ENCODE data around the gene ELMO1. TPM values are rescaled to one million over a fixed set of nuclear protein-coding genes. Genes with fewer than 3 reads are reported as not detected.

The ELMO1 gene
- total and polyA plus RNA-seq, 4 donors = 29.2 to 98.3 (median 86.8) TPM

DNA sequence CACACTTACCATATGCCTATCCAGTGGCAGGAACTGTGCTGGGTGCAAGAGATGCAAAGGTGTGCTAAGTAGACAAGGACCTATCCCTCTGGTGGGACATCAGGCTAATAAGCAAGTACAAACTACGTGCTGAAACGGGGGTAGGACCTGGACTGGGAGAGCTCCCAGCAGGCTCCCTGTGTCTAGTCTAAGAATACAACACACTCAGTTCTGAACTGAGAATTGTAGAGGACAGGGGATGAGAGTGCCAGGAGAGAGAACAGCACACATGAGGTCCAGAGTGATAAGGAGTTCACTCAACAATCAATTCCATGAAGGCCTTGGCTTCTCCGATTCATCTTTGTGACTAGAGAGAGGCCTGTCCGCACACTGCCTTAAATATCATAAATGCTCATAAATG lies 253.7 kb downstream of the ELMO1 start:
- Histone ChIP-seq H3K4me3 (ENCODE audit: low read depth, low read length) (no peak overlapping the region), H3K27ac (ENCODE audit: low read depth, low read length) (no peak overlapping the region), H3K9me3 (ENCODE audit: control insufficient read depth, insufficient read depth, low read length) (no peaks in the 10 kb centered on the region), H3K27me3 (ENCODE audit: control insufficient read depth, insufficient read depth, low read length) (no peaks in the 10 kb centered on the region), H3K36me3 (ENCODE audit: control insufficient read depth, insufficient read depth, low read length) (no peaks in the 10 kb centered on the region), H3K4me1 (ENCODE audit: control insufficient read depth, insufficient read depth, low read length) (peaks cover 16% of the 10 kb centered on the region)
- DNase-seq (ENCODE audit: low read depth in 4 of 6, low spot score in 6 of 6) = no peak
- 100% methylated on average over 2 of the region's 4 CpGs for WGBS (ENCODE audit: insufficient coverage)

DNA sequence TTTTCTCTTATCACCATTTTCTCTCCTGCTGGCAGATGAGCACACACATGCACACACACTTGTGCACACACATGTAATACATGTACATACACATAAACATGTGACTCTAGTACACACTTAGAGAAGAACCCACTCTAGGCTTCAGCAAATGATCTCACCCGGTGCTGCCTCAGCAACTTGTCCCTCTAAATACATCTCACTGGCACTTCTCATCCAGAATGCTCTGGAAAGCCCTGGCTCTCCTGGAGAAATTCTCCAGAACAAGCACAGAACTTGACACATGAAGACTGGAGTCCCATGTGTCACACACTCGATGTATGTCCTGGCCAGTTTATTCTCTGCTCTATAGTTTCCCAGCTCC lies 254.9 kb downstream of the ELMO1 start:
- H3K36me3 ChIP-seq (ENCODE audit: control insufficient read depth, insufficient read depth, low read length) = no peaks in the 10 kb centered on the region
- 87% methylated on average over 2 of the region's 2 CpGs for WGBS (ENCODE audit: insufficient coverage)
- H3K4me1 ChIP-seq (ENCODE audit: control insufficient read depth, insufficient read depth, low read length) = peaks cover 16% of the 10 kb centered on the region
- H3K9me3 ChIP-seq (ENCODE audit: control insufficient read depth, insufficient read depth, low read length) = no peaks in the 10 kb centered on the region
- H3K27ac ChIP-seq (ENCODE audit: low read depth, low read length) = no peak overlapping the region
- no peak for DNase-seq (ENCODE audit: low read depth in 4 of 6, low spot score in 6 of 6)
- no peaks in the 10 kb centered on the region for H3K27me3 ChIP-seq (ENCODE audit: control insufficient read depth, insufficient read depth, low read length)
- H3K4me3 ChIP-seq (ENCODE audit: low read depth, low read length) = no peak overlapping the region

DNA sequence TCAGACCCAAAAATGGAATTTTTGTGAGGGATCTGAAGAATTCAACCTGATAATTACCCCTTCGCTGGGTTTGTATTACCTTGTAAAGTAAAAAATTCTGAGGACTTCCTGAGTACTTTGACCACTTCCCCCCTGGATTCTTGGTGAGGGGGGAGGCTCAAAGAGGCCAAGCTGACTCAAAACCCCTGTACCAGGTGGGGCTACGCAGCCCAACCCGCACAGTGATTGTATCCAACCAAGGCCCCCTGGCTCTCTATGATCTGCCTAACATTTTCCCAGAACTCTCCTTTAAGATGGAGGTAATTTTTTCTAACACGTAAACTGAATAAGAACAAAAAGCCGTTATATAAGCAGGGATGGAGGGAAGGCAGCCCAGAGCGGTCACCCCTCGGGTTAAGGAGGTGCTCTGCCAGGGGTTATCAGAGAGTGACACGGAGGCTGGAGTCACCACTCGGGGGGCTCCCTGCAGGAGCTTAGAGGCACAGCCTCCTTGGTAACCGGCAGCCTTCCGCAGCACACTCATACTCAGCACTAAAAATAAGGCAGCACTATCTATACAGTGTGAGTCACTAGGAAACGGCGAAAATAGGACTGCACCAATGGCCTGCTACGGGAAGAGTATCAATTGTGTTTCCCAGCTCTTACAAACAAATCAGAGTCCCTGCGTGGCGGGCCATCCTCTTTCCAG lies 255.4 kb downstream of the ELMO1 start:
- DNase-seq (ENCODE audit: low read depth in 4 of 6, low spot score in 6 of 6) = no peak

DNA sequence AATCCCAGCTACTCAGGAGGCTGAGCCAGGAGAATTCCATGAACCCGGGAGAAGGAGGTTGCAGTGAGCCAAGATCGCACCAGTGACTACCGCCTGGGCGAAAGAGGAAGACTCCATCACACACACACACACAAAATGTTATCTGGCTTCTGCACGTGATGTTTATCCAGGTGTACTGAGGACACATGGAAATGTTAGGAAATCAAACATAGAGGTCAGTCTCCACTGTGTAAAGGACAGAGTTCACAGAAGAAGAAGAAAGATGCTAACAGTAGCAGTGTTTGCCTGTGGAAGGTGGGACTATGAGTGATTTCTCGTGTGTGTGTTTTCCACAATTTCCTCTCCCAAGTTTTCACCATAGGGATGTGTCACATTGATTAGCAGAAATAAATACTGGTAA lies 256.9 kb downstream of the ELMO1 start:
- H3K27me3 ChIP-seq (ENCODE audit: control insufficient read depth, insufficient read depth, low read length) = no peaks in the 10 kb centered on the region
- no peaks in the 10 kb centered on the region for H3K36me3 ChIP-seq (ENCODE audit: control insufficient read depth, insufficient read depth, low read length)
- H3K4me1 ChIP-seq (ENCODE audit: control insufficient read depth, insufficient read depth, low read length) = peaks cover 2% of the 10 kb centered on the region
- H3K9me3 ChIP-seq (ENCODE audit: control insufficient read depth, insufficient read depth, low read length) = no peaks in the 10 kb centered on the region
- WGBS (ENCODE audit: insufficient coverage) = 83% methylated on average over 1 of the region's 6 CpGs
- H3K27ac ChIP-seq (ENCODE audit: low read depth, low read length) = no peak overlapping the region
- no peak overlapping the region for H3K4me3 ChIP-seq (ENCODE audit: low read depth, low read length)
- DNase-seq (ENCODE audit: low read depth in 4 of 6, low spot score in 6 of 6) = no peak

More for the DNA sequence above, 255.4 kb downstream of the ELMO1 start:
- Histone ChIP-seq H3K36me3 (ENCODE audit: control insufficient read depth, insufficient read depth, low read length) (no peaks in the 10 kb centered on the region), H3K27ac (ENCODE audit: low read depth, low read length) (no peak overlapping the region), H3K27me3 (ENCODE audit: control insufficient read depth, insufficient read depth, low read length) (no peaks in the 10 kb centered on the region), H3K9me3 (ENCODE audit: control insufficient read depth, insufficient read depth, low read length) (no peaks in the 10 kb centered on the region), H3K4me3 (ENCODE audit: low read depth, low read length) (no peak overlapping the region), H3K4me1 (ENCODE audit: control insufficient read depth, insufficient read depth, low read length) (peaks cover 11% of the 10 kb centered on the region)
- 79% methylated on average over 8 of the region's 16 CpGs for whole genome bisulfite sequencing (ENCODE audit: insufficient coverage)

DNA sequence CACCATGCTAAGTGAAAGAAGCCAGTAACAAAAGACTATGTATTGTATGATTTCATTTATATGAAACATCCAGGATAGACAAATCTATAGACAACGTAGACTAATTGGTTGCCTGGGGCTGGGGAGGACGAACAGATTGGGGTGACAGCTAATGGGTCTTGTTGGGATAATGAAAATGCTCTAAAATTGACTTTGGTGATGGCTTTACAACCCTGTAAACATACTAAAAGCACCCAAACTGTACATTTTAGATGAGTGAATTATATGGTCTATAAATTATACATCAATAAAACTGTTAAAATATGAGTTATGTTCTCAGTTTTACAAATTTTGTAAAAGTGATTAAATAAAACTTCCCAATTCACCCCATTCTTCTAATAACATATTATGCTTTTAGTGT lies 261.5 kb downstream of the ELMO1 start:
- WGBS (ENCODE audit: insufficient coverage) = no CpG with 5 or more reads among the region's 2 CpGs
- DNase-seq (ENCODE audit: low read depth in 4 of 6, low spot score in 6 of 6) = no peak
- H3K4me3 ChIP-seq (ENCODE audit: low read depth, low read length) = no peak overlapping the region
- peaks cover 2% of the 10 kb centered on the region for H3K4me1 ChIP-seq (ENCODE audit: control insufficient read depth, insufficient read depth, low read length)
- no peaks in the 10 kb centered on the region for H3K27me3 ChIP-seq (ENCODE audit: control insufficient read depth, insufficient read depth, low read length)
- H3K36me3 ChIP-seq (ENCODE audit: control insufficient read depth, insufficient read depth, low read length) = no peaks in the 10 kb centered on the region
- H3K27ac ChIP-seq (ENCODE audit: low read depth, low read length) = no peak overlapping the region
- no peaks in the 10 kb centered on the region for H3K9me3 ChIP-seq (ENCODE audit: control insufficient read depth, insufficient read depth, low read length)

DNA sequence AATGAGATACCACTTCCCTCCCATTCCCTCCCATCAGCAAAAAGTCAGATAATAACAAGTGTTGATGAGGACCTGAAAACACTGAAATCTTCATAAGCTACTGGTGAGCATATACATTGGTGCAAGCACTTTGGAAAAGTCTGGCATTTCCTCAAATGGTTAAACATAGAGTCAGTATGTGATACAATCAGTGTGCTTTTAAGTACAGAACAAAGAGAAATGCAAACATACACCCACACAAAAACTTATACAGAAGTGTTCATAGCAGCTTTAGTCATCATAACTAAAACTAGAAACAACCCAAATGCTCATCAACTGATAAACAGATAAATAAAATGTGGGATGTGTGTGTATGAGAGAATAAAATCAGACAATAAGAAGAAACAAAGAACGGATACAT lies 261.9 kb downstream of the ELMO1 start:
- no peaks in the 10 kb centered on the region for H3K9me3 ChIP-seq (ENCODE audit: control insufficient read depth, insufficient read depth, low read length)
- no CpG with 5 or more reads among the region's 1 CpG for WGBS (ENCODE audit: insufficient coverage)
- H3K36me3 ChIP-seq (ENCODE audit: control insufficient read depth, insufficient read depth, low read length) = no peaks in the 10 kb centered on the region
- no peak for DNase-seq (ENCODE audit: low read depth in 4 of 6, low spot score in 6 of 6)
- no peaks in the 10 kb centered on the region for H3K27me3 ChIP-seq (ENCODE audit: control insufficient read depth, insufficient read depth, low read length)
- peaks cover 3% of the 10 kb centered on the region for H3K4me1 ChIP-seq (ENCODE audit: control insufficient read depth, insufficient read depth, low read length)
- H3K4me3 ChIP-seq (ENCODE audit: low read depth, low read length) = no peak overlapping the region
- H3K27ac ChIP-seq (ENCODE audit: low read depth, low read length) = no peak overlapping the region

DNA sequence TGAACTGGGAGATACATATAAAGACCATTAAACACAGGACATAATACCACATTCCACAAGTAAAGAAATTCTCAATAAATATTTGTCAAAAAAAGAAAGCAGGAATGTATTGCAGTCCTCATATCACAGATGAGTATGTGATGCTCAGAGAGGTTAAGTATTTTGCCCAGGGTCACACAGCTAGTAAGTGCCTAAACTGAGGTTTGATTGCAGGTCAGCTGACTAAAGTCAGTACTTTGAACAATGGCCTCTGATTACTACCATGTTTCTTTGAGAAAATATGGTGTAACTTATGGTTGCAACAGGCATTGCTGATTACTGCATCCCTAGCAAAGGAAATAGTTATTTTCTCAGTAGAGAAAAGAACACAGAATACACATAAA lies 267.1 kb downstream of the ELMO1 start:
- H3K27ac ChIP-seq (ENCODE audit: low read depth, low read length) = no peak overlapping the region
- no peak overlapping the region for H3K4me3 ChIP-seq (ENCODE audit: low read depth, low read length)
- H3K36me3 ChIP-seq (ENCODE audit: control insufficient read depth, insufficient read depth, low read length) = no peaks in the 10 kb centered on the region
- DNase-seq (ENCODE audit: low read depth in 4 of 6, low spot score in 6 of 6) = no peak
- no peaks in the 10 kb centered on the region for H3K27me3 ChIP-seq (ENCODE audit: control insufficient read depth, insufficient read depth, low read length)
- no peaks in the 10 kb centered on the region for H3K9me3 ChIP-seq (ENCODE audit: control insufficient read depth, insufficient read depth, low read length)
- peaks cover 3% of the 10 kb centered on the region for H3K4me1 ChIP-seq (ENCODE audit: control insufficient read depth, insufficient read depth, low read length)

DNA sequence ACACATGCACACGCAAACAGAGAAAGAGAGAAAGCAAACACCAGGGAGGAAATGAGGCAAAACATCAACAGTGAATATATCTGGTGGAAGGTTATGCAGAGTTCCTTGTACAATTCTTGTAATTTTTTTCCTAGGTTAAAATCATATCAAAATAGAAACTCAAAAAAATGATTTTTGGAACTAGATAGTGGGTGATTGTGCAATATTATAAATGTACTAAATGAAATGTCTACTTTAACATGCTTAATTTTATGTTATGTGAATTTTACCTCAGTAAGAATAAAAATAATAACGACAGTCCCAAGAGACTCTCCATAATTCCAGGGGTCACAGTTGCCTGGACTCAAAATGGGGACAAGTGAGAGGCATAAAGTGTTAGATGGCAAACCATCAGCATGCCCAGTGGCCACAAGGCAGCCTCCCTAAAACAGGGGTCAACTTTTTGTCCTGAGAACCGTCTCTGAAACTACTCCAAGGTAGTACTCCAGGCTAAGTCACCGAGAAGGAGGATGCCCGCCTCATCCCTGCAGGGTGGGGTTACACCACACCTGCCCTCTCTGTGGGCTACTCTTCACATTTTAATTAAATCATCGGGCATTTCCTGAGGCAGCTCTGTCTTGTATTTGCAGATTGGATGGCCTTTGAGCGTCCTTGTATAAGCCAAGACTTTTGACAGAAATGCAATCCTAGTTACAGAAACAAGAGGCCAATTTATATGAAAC lies 267.7 kb downstream of the ELMO1 start:
- no peak for DNase-seq (ENCODE audit: low read depth in 4 of 6, low spot score in 6 of 6)
- no peaks in the 10 kb centered on the region for H3K27me3 ChIP-seq (ENCODE audit: control insufficient read depth, insufficient read depth, low read length)

DNA sequence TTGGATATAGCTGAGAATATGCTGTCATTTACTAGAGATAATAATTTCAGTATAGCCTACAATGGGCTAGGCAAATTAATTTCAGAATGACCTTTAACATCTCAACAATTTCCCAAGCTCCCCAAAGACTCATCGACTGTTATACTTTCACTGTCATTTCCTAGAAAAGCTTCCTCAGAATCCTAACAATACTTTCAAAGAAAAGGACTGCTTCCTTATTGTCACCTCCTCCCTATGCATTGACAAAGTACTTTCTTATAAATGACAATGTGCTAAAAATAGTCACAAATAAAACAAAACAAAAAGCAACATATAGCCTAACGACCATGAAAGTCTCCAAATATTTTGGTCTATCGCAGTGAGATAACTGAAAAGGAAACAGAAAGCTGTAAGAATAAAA lies 272.6 kb downstream of the ELMO1 start:
- Histone ChIP-seq H3K36me3 (ENCODE audit: control insufficient read depth, insufficient read depth, low read length) (no peaks in the 10 kb centered on the region), H3K27ac (ENCODE audit: low read depth, low read length) (no peak overlapping the region), H3K9me3 (ENCODE audit: control insufficient read depth, insufficient read depth, low read length) (no peaks in the 10 kb centered on the region), H3K27me3 (ENCODE audit: control insufficient read depth, insufficient read depth, low read length) (no peaks in the 10 kb centered on the region), H3K4me3 (ENCODE audit: low read depth, low read length) (no peak overlapping the region), H3K4me1 (ENCODE audit: control insufficient read depth, insufficient read depth, low read length) (no peaks in the 10 kb centered on the region)
- no peak for DNase-seq (ENCODE audit: low read depth in 4 of 6, low spot score in 6 of 6)
- WGBS (ENCODE audit: insufficient coverage) = 100% methylated on average over 1 of the region's 3 CpGs

More for the DNA sequence above, 267.7 kb downstream of the ELMO1 start:
- H3K4me1 ChIP-seq (ENCODE audit: control insufficient read depth, insufficient read depth, low read length) = peaks cover 3% of the 10 kb centered on the region
- H3K4me3 ChIP-seq (ENCODE audit: low read depth, low read length) = no peak overlapping the region
- H3K36me3 ChIP-seq (ENCODE audit: control insufficient read depth, insufficient read depth, low read length) = no peaks in the 10 kb centered on the region
- no peaks in the 10 kb centered on the region for H3K9me3 ChIP-seq (ENCODE audit: control insufficient read depth, insufficient read depth, low read length)
- no peak overlapping the region for H3K27ac ChIP-seq (ENCODE audit: low read depth, low read length)
- 69% methylated on average over 4 of the region's 7 CpGs for WGBS (ENCODE audit: insufficient coverage)

DNA sequence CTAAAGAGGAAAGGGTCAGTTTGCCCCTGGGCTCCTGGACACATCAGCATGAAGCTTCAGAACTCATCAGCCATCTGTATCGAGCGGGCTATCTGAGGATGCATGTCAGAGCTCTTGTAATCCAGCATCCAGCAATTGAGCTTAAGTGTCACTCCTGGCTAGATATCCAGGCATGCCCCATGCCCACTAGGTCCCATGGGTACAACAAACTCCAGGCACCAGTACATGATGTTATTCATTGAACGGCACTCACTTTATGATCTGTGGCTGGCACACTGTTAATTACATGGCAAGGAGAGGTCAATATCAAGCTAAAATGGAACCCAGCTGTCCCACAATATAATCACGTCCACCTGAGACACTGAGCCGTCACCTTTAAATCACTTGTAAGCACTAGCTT lies 274.2 kb downstream of the ELMO1 start:
- Histone ChIP-seq H3K36me3 (ENCODE audit: control insufficient read depth, insufficient read depth, low read length) (no peaks in the 10 kb centered on the region), H3K27ac (ENCODE audit: low read depth, low read length) (no peak overlapping the region), H3K4me3 (ENCODE audit: low read depth, low read length) (no peak overlapping the region), H3K9me3 (ENCODE audit: control insufficient read depth, insufficient read depth, low read length) (peaks cover 2% of the 10 kb centered on the region), H3K4me1 (ENCODE audit: control insufficient read depth, insufficient read depth, low read length) (no peaks in the 10 kb centered on the region), H3K27me3 (ENCODE audit: control insufficient read depth, insufficient read depth, low read length) (no peaks in the 10 kb centered on the region)
- WGBS (ENCODE audit: insufficient coverage) = 82% methylated on average over 5 of the region's 5 CpGs
- DNase-seq (ENCODE audit: low read depth in 4 of 6, low spot score in 6 of 6) = peak in 1 of 6 donors; percentile 81
